Gastrocnemius medialis (tissue), 4 donors: ENCODE results near the gene ARRDC2. TPM values are rescaled to one million over a fixed set of nuclear protein-coding genes. Genes with fewer than 3 reads are reported as not detected.

Source experiments
- ATAC-seq, 2 donors: fragments of 150-250 bp; one replicate each; pipeline ENCODE4 v1.9.1; 2016
- DNase-seq, 2 donors: peaks; one replicate each; pipeline ENCODE4 v3.0.0-alpha.2; 2019
- H3K27ac ChIP-seq, 4 donors: fragments of 200-600 bp; sonication (generic); 1 replicate in 1 of 4; 2 replicates in 3 of 4; pipeline ENCODE4 v1.5.1; 2016 to 2018; ENCODE audit warnings: mild to moderate bottlenecking in 2 of 4, moderate library complexity in 1 of 4
- H3K27me3 ChIP-seq, 3 donors: fragments of 200-600 bp; sonication (generic) in 2 of 3; 1 replicate in 1 of 3; 2 replicates in 2 of 3; pipeline versions ENCODE4 v1.5.1 to v1.6.0; 2016 to 2019; ENCODE audit warnings: mild to moderate bottlenecking in 1 of 3, moderate library complexity in 1 of 3
- H3K36me3 ChIP-seq, 2 donors: fragments of 200-600 bp; sonication (generic) in 1 of 2; one replicate each; pipeline ENCODE4 v1.5.1; 2017 to 2018
- H3K4me1 ChIP-seq, 2 donors: fragments of 200-600 bp; sonication (generic) in 1 of 2; one replicate each; pipeline ENCODE4 v1.5.1; 2016 to 2017; ENCODE audit warnings: mild to moderate bottlenecking in 2 of 2
- H3K4me3 ChIP-seq, 4 donors: fragments of 200-600 bp; sonication (generic) in 3 of 4; 1 replicate in 1 of 4; 2 replicates in 3 of 4; pipeline ENCODE4 v1.5.1; 2016 to 2019; ENCODE audit warnings: mild to moderate bottlenecking in 2 of 4
- H3K9me3 ChIP-seq, 3 donors: fragments of 200-600 bp; sonication (generic) in 2 of 3; 1 replicate in 1 of 3; 2 replicates in 2 of 3; pipeline ENCODE4 v1.5.1; 2016 to 2019
- CTCF ChIP-seq, 5 experiments: fragments of 450-650 bp in 3 of 5; fragments of 200-600 bp in 2 of 5; sonication (generic) in 2 of 5; IDR thresholded peaks in 4 of 5; conservative IDR thresholded peaks in 1 of 5; 1 replicate in 4 of 5; 2 replicates in 1 of 5; pipeline ENCODE4 v1.5.1; 2016 to 2019; ENCODE audit warnings: antibody characterized with exemption in 5 of 5, mild to moderate bottlenecking in 3 of 5, moderate library complexity in 3 of 5
- POLR2A ChIP-seq, 2 donors: fragments of 450-650 bp; IDR thresholded peaks; one replicate each; pipeline ENCODE4 v1.6.1; 2017; ENCODE audit warnings: antibody characterized with exemption in 2 of 2, mild to moderate bottlenecking in 2 of 2, moderate library complexity in 2 of 2
- in situ Hi-C, 4 donors: fragments of 200-750 bp; cut with MboI; loops; one replicate each; pipeline versions ENCODE4 v1.15.0 to v1.8.0; 2017; ENCODE audit warnings: low sequenced_read_pairs in 4 of 4
- intact Hi-C: fragments of 100-400 bp; cut with DNase I; formaldehyde crosslinking; loops from one replicate; pipeline ENCODE4 v1.15.1; 2023; ENCODE audit warnings: low total_unique reads
- total RNA-seq, 4 donors: library from RNA; depleted of rRNA; stranded (reverse); fragments of >200 nt; gene quantifications; one replicate each; pipeline versions ENCODE4 v1.1.0 to v1.2.3, GENCODE V29; 2016

ARRDC2 gene
- total RNA-seq, 4 donors from 2014 or later: 476 to 810 (median 543) TPM

DNA sequence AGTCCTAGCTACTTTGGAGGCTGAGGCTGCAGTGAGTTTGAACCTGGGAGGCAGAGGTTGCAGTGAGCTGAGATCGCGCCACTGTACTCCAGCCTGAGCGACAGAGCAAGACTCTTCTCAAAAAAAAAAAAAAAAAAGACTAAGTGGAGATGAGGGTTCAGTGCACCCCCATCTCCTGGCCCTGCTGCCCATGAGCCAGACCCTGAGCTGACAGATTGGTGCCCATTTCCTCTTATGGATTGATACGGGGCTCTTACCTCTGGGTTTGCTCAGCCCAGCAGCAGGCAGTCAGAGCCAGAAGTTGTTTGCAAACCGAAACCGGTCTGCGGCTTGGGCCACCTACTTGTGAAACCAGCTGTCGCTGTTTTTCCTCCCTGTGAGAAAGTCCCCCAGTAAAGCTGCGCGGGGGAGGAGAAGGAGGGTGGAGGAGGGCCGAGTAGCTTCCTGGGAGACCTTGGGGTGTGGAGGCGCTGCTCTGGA lies 36.9 kb downstream of the ARRDC2 start:
- peaks cover 35 to 39% of the 10 kb centered on the region in 2 donors for H3K4me1 ChIP-seq
- H3K27ac ChIP-seq: peak overlapping the region; percentile 81 to 91 (median 90)
- H3K9me3 ChIP-seq: no peaks in the 10 kb centered on the region
- H3K27me3 ChIP-seq: no peaks in the 10 kb centered on the region
- no peaks in the 10 kb centered on the region for H3K36me3 ChIP-seq
- peak overlapping the region; percentile 40 to 62 (median 54) for H3K4me3 ChIP-seq
- DNase-seq (peak; percentile 82 to 83), ATAC-seq (peak; percentile 80 to 91)
- TF ChIP-seq POLR2A (IDR thresholded peaks at IDR 0.05): peak; percentile 33 to 81
- no peak for TF ChIP-seq CTCF (IDR thresholded peaks at IDR 0.05 in 4 of 5, conservative IDR thresholded peaks at IDR 0.05 in 1 of 5)
- in situ Hi-C loops: loop anchor here in 2 of 4 donors (25.0 kb wide), 1 partner anchor 1583 kb away; the partner anchor contains the start of gene EPS15L1 (in 2 of the 2)
- intact Hi-C loops: no loop called here

- intact Hi-C loops: no loop called here
- Histone ChIP-seq H3K4me3 (peak overlapping the region; percentile 40 to 62 (median 54)), H3K27ac (peak overlapping the region; percentile 81 to 91 (median 90)), H3K9me3 (no peaks in the 10 kb centered on the region), H3K36me3 (no peaks in the 10 kb centered on the region), H3K4me1 (peaks cover 38 to 44% of the 10 kb centered on the region in 2 donors), H3K27me3 (no peaks in the 10 kb centered on the region)
- in situ Hi-C loops: loop anchor here in 2 of 4 donors (25.0 kb wide), 1 partner anchor 1583 kb away; the partner anchor contains the start of gene EPS15L1 (in 2 of the 2)
- no peak for TF ChIP-seq CTCF (IDR thresholded peaks at IDR 0.05 in 4 of 5, conservative IDR thresholded peaks at IDR 0.05 in 1 of 5)
- TF ChIP-seq POLR2A (IDR thresholded peaks at IDR 0.05): no peak
- ATAC-seq (peak in 1 of 2 donors; percentile 1), DNase-seq (no peak)
These were observed 37.5 kb downstream of the ARRDC2 start for GRCh38 chr19:18045307-18046050.

DNA sequence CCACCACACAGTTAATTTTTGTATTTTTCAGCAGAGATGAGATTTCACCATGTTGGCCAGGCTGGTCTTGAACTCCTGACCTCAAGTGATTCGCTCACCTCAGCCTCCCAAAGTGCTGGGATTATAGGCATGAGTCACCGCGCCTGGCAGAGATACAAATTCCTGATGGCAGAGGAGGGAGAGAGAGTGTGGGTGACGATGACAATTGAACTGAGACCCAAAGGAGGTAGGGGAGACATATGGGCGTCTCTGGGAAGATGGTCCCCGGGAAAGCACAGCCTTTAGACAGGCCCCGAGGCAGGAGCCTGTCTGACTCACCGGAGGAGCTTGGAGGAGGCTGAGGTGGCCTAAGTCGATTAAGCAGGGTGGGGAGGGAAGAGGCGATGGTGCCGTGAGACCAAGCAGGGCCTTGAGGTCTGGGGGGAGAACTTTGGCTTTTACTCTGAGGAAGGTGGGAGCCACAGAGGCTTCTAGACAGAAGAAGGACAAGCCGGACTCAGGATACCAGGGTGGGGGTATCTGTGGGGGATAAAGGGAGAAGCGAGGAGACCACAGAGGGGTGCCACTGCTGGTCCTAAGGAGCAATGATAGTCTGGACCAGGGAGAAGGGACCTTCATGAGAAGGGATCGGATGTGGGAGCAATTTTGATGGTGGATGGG lies 38.2 kb downstream of the ARRDC2 start:
- no peaks in the 10 kb centered on the region for H3K27me3 ChIP-seq
- peak overlapping the region; percentile 81 to 91 (median 90) for H3K27ac ChIP-seq
- no peaks in the 10 kb centered on the region for H3K36me3 ChIP-seq
- peaks cover 43 to 51% of the 10 kb centered on the region in 2 donors for H3K4me1 ChIP-seq
- H3K9me3 ChIP-seq: no peaks in the 10 kb centered on the region
- DNase-seq (peak in 1 of 2 donors; percentile 58), ATAC-seq (peak; percentile 8 to 33)
- no peak overlapping the region for H3K4me3 ChIP-seq
- TF ChIP-seq CTCF (IDR thresholded peaks at IDR 0.05 in 4 of 5, conservative IDR thresholded peaks at IDR 0.05 in 1 of 5) (no peak), POLR2A (IDR thresholded peaks at IDR 0.05) (no peak)
- in situ Hi-C loops: loop anchor here in 2 of 4 donors (25.0 kb wide), 1 partner anchor 1584 kb away; the partner anchor contains the start of gene EPS15L1 (in 2 of the 2)
- intact Hi-C loops: no loop called here

GRCh38 chr19:18049385-18049784 lies 41.4 kb downstream of the ARRDC2 start:
- Histone ChIP-seq H3K9me3 (no peaks in the 10 kb centered on the region), H3K36me3 (no peaks in the 10 kb centered on the region), H3K27me3 (no peaks in the 10 kb centered on the region), H3K27ac (peak overlapping the region; percentile 88 to 91 (median 90)), H3K4me1 (peaks cover 42 to 60% of the 10 kb centered on the region in 2 donors), H3K4me3 (no peak overlapping the region)
- peak; percentile 88 to 91 for DNase-seq
- in situ Hi-C loops (loop anchor here in 2 of 4 donors (25.0 kb wide), 1 partner anchor 1587 kb away; the partner anchor contains the start of gene EPS15L1 (in 2 of the 2)), intact Hi-C loops (no loop called here)
- ATAC-seq: peak; percentile 63 to 71
- TF ChIP-seq CTCF (IDR thresholded peaks at IDR 0.05 in 4 of 5, conservative IDR thresholded peaks at IDR 0.05 in 1 of 5) (no peak), POLR2A (IDR thresholded peaks at IDR 0.05) (peak; percentile 28 to 70)
